T-helper 2 cell treated with Interferon-gamma antibody and Interleukin-4, amounts not matched to agents 100 ng/mL and 5 ng/mL, for 36 hours (primary cell): ENCODE data around the gene NIPA2. TPM values are rescaled to one million over a fixed set of nuclear protein-coding genes. Genes with fewer than 3 reads are reported as not detected.

Experiments
- intact Hi-C: fragments of 100-400 bp; cut with micrococcal nuclease; formaldehyde crosslinking; loops from one replicate; pipeline ENCODE4 v1.15.1; 2023
- total RNA-seq: library from RNA; stranded (reverse); gene quantifications from 2 replicates; pipeline ENCODE4 v1.2.3, GENCODE V29; 2022

The NIPA2 gene
- total RNA-seq, 1 donor from 2014 or later, result 48.0 TPM

DNA sequence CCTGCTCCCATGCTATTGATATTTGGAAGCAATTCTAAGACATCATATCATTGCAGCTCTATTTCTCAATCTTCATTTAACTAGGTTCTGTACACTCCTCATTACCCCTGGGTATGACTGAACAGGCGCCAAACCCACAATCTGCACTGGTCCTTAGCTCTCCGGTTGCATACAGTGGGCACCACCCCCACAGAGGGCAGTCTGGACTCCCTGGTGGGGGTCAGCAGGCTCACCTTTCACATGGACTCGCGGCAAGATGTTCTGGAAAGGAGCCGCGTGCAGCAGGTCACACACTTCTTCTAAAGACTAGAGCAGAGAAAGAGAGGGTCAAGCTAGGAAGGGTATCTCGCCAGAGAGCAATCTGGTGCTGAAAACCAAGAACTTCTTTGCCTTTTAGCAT is 36.5 kb downstream of the NIPA2 start:
- intact Hi-C loops, result no loop called here

DNA sequence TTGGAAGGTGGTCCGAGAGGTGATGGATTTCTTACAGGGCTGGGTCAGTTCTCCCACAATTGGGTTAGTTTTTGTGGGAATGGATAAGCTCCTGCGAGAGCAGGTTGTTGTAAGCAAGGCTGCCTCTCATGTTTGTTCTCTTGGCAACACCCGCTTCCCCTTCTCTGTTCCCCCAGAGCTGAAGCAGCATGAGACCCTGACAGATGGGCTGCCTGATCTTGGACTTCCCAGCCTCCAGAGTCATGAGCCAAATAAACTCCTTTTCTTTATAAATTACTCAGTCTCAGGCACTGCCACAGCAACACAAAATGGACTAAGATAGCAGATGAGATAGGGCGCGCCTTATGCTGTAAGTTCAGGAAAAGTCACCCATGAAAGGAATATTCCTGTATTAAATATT is 38.7 kb downstream of the NIPA2 start:
- intact Hi-C loops, result no loop called here

DNA sequence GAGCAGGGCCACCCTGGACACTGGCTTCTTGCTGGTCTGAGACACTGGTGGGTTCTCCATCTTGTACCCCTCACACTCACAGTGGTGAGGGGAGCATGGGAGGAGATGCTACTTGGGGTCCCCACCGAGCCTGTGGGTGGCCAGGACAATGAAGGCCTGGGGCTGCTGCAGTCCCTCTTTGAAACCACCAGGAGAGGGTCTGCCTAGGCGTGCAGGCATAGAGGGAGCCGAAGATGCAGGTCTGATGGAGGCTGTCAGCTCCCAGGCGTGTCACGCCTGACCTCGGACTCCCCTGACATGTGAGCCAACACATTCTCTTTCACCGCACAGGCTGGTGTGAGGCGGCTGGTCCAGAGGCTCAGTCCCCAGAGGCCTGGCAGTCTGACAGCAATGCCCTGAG is 39.1 kb downstream of the NIPA2 start:
- intact Hi-C loops, result no loop called here

DNA sequence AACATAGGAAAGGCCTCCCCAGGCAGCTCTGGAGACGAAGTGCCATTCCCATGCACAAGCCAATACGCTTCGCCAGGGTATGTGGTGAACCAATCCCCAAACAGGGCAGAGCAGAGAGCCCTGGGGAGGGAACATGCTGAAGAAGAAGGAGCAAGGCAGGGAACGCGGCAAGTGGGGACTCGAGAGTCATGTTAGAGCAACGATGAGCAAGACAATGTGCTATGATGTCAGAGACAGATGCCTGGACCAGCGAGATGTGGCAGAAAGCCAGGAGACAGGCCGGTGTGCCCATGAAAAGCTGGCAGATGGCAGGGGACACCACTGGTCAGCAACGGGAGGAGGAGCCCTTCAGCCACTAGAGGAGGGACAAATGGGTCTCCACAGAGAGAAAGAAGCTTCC is 39.6 kb downstream of the NIPA2 start:
- intact Hi-C loops, result no loop called here

DNA sequence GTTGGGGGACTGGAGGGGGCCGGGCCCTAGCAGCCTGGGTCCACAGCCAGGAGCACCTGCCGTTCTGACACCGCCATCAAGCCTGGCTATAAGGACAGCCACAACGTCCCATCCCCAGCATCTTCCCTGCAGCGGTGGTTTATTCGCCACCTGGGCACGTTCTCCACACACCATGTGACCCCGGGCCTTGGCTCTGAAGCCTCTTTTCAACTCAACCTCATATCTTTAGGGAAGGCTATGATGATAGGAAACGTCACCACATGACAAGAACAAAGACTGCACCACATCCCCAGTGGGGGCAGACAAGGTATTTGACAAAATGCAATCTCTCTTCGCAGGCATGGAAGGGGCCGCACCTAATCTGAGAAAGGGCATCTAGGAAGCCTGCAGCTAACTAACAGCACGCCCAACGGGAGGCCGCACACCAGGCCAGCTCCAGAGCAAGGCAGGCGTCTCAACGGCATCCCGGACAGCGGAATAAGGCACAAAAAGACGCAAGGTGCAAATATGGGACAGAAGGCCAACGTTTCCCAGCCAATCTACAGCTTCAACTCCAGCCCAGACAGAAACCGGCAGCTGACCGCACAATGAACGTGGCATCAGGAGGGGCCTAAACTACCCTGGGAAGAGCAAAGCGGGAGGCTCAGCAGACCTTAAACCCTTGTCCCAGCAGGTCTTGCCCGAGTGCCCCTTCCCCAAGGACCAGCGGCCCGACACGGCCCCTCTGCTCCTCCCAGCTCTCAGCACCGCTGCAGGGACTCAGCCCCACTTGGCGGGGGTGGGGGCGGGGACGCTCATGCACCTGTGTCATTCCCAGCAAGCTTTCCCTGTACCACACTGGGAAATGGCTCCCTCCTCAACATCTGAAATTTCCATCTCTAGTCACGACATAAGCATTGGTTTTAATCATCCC is 41.9 kb downstream of the NIPA2 start:
- intact Hi-C loops, result no loop called here

DNA sequence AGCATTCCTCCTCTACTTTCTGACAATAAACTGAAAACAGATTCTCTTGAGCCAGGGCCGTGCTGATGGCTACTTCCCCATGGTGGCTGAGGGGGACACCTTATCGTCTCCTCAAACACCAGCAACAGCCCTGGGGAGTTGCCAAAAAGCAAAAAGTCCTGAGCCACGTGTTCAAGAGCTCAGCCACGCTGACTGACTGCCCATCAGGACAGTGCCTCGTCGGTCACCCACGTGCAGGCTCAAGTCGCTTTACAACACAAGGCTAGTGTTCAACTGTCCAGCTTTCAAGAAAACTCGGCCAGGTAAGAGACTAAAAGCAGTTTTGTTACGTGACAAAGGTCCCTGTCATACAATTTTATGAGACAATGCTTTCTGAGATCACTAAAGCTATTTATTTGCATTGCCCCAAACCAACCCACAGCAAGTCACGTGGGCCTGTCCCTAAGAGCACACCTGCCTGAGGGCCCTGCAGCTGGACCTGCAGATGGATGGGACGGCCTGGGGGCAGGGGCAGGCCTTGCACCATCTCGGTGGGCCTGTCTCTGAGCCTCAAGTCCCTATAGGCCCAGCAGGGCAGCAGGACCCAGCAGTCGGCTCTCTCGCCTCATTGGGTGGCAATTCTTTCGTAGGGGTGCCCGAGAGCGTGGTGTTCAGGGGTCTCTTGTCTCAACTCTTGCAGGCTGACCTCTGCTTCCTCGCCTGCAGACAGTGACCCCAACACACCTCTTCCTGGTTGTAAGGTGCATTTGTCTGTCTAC is 42.7 kb downstream of the NIPA2 start:
- intact Hi-C loops, result no loop called here

DNA sequence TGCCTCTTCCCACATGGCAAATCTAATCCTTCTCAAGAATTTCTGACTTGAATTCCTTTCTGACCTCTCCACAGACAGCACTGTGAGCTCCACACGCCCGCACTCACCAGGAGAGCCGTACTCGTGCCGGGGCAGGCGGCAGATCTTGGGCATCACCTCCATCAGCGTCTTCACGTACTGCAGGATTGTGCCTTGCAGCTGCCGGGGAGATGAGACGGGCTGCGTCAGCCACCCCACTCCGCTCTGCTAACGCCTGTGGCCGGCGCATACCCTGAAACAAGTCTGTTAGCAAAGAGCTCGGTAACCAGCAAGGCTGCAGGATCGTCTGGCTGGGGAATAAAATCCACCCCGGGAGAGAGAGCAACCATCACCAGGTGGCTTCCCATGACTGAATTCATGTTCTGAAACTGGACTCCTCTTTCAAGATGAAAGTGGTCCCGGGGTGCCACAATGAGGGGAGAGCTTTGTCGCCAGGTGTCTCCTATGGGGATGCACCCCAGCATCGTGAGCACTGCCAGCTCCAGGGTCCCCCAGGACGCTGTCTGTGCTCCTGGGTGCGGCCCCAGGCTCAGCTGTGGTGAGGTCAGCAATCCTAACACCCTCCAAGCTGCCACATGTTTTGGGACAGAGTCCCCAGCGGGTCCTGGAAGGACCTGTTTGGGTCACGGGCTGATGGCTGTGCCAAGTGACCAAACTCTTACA is 43.4 kb downstream of the NIPA2 start:
- intact Hi-C loops, result no loop called here

DNA sequence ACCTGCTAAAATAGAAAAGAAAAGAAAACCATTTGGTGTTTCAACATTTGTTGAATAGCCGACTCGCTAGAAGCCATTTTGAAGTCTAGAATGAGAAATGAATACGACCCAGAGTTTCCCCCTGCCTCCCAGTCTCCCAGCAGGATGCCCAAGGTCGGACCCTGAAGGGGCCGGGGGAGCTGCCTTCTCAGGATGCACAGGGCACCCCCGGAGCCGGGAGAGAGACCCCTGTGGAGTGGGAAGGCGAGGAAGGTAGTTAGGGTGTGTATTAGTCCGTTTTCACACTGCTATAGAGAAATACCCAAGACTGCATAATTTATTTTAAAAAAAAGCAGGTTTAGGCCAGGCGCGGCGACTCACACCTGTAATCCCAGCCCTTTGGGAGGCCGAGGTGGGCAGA is 44.7 kb downstream of the NIPA2 start:
- intact Hi-C loops, result no loop called here

DNA sequence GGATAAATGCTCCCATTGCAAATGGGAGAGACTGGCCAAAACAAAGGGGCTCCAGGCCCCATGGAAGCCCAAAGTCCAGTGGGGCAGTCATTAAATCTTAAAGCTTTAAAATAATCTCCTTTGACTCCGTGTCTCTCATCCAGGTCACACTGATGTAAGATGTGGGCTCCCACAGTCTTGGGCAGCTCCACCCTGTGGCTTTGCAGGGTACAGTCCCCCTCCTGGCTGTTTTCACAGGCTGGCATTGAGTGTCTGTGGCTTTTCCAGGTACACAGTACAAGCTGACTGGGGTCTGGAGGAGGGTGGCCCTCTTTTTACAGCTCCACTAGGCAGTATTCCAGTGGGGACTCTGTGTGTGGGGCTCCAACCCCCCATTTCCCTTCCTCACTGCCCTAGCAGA is 45.9 kb downstream of the NIPA2 start:
- intact Hi-C loops, result no loop called here

DNA sequence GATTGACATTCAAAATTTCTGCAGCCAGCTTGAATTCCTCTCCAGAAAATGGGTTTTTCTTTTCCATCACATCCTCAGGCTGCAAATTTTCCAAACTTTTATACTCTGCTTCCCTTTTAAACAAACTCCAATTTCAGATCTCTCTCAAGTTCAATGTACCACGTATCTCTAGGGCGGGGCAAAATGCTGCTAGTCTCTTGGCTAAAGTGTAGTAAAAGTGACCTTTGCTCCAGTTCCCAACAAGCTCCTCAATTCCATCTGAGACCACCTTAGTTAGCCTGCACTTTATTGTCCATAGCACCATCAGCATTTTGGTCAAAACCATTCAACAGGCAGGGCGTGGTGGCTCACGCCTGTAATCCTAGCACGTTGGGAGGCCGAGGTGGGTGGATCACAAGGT is 46.7 kb downstream of the NIPA2 start:
- intact Hi-C loops, result no loop called here

DNA sequence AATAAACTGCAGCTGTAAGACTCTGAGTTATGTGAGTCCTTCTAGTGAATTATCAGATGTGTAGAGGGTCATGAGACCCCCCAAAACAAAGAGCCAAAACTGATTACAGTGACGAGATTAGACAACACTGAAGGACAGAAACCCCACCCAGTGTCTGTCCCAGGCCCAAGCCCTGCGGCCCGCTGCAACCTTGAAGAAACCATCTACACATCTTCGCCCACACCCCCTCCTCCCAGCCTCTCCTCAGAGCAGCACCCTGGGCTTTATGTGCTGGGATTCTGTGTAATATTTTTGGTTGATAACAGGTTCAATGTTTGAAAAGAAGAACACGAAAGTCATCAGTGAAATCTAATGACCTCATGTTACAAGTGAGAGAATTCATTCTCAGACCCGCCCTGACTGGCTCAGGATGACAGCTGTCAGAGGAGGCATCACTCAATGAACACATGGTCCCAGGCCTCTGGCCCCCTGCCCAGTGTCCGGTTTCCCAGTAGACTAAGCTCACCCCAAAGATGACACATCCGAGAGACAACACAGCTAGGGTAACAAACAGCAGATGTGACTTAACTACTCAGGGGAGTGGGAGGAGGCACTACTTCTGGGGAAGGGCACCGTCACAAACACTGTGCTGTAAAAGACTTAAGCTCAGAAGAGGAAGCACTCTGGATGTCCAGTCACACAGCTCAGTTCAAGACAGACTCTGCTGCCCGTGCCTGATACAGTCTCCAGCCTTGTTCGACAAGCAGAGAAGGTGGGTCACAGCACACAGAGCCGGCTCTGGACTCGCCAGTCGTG is 48.9 kb downstream of the NIPA2 start:
- intact Hi-C loops, result no loop called here

DNA sequence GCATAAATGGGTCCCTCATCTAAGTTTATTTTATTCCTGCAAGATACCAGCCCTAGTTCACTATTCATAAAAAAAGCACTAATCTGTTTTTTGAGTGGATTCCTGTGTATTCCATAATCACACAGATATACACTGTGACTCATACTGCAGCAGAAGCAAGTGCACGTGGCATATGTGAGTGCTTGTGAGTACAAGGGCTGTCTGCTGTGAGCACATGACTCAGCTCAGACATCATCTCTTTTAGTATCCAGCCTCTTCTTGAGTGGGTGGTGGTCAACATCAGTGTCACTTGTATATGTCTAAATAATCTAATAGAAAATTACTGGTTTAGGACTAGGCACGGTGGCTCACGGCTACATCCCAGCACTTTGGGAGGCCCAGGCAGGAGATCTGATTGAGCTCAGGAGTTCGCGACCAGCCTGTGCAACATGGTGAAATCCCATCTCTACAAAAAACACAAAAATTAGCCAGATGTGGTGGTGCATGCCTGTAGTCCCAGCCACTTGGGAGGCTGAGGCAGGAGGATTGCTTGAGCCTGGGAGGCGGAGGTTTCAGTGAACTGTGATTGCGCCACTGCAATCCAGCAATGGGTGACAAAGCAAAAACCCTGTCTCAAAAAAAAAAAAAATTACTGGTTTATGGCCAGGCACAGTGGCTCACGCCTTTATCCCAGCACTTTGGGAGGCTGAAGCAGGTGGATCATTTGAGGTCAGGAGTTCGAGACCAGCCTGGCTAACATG is 49.8 kb downstream of the NIPA2 start:
- intact Hi-C loops, result no loop called here

DNA sequence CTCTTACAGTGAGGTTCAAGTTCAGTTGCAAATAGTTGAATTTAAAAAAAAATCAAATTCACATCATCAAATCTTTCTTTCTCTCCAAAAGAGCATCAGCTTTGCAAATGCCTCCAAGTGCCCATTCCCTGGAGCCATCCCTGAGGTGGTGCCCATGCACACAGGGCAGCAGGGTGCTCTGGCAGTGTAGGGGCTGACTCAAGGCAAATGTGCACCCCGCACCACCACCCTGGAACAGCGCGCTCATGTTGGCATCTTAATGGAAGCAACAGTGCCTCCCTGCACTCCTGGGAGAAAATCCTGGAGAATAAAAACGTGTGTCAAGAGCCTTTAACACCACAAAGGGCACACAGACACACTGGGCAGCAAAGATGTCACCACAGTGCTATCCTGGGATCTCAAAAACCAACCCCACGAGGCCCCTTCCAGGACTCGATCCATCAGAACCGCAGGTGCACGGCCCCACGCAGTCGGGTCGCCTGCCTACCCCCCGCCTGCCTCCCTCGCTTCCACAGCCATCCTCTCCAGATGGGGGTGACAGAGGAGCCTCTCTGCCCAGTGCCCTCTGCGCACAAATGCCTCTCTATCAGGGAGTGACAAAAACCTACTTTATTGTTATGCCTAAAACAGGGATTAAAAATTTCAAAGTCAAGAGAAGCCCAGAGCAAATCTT is 50.8 kb downstream of the NIPA2 start:
- intact Hi-C loops, result no loop called here

DNA sequence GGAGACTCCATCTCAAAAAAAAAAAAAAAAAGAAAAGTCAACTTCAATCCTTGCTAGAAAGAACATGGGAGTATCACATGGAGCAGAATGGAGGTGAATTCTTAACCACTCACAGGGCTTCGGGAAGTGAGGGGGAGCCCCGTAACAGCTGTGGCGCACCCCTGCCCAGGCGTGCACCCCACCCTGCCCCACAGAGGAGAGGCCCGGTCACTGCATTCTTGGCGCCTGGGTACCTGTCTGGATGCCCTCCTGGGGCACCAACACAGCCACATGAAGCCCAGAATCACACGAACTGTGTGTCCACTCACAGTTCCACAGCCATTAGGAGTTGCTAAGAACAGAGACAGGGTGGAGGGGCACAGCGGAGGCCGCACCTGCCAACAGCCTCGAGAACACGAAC is 51.8 kb downstream of the NIPA2 start:
- intact Hi-C loops, result no loop called here

DNA sequence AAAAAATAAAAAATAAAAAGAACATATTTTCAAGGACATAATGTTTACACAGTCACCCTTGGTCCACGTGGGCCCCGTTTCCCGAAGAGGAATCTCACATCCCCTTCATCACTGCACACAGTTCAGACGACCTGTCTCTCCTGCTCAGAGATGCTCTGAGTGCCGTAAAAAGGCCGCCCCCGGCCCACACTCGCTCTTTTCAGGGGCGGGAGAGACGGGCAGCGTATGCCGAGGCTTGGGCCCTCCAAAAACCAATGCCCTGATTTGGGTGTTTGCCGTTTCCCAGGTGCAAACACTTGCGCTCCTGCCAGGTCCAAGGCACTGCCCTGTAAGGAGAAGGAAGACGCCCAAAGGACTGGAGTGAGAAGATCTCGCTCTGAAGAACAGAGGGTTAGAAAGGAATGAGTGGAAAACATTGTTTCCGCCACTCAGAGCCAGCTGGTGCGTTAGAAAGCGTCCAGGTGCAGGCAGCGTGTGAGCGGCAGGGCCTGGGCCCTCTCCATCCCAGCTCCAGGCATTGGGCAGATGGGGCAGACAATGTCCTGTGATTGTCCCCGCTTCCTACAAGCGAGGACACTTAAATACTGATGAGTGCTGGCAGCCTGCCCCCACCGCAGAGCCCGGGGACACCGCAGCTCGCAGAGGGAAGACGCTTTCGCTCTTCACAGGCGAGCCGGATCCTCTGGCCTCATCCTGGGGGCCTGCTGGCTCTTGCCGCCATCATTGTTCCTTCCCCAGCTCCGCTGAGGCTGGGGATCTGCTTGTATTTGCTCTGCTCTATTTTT is 53.2 kb downstream of the NIPA2 start:
- intact Hi-C loops, result no loop called here

DNA sequence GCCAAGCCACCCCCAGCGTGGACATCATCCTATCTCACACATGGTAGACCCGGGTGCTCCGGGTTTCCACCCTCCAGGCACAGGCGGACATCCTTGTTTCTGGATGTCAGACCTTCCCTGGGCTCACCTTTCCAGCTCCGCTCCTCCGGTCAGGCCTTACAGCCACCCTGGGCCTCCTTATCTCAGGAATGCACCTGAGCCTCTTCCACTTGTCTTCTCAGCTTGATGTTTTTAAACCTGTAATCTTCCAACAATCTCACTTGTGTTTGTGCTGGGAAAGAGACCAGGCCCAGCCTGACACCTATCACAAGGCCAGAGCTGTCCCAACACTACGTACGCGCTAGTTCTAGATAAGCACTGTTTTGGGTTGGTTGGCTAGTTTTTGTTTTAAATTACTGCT is 53.9 kb downstream of the NIPA2 start:
- intact Hi-C loops, result no loop called here

DNA sequence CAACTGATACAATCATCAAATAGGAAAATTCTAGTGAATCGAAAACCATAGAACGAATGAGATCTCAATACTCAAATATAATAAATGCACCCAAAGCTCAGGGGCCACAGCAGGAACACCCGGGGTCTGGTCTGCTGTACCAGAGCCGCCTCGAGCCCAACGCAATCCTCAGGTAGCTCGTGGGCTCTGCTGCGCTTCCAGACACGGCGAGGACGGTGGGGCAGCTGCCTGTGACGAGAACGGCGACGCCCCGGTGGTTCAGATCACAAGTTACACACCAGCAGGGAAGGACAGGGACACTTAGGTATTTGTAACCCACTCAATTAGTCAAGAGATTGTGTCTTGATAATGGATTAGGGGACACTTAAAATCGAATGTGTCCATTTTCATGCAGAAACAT is 54.6 kb downstream of the NIPA2 start:
- intact Hi-C loops, result no loop called here

DNA sequence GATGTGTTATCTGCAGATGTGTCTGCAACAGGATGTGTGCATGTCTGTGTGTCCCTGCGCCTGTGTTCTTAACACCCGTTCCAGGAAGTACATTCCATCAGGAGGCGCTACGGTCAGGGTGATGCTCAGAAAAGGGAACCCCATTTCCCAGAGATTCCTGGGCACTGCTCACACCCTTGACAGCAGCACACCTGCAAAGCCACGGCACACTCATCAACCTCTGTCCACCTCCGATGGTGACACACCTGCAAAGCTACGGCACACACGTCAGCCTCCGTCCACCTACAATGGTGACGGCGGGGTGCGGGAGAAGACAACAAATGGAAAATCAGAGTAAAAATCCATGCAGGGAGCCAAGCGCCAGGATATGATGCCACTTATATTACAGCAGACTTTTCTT is 55.4 kb downstream of the NIPA2 start:
- intact Hi-C loops, result no loop called here

DNA sequence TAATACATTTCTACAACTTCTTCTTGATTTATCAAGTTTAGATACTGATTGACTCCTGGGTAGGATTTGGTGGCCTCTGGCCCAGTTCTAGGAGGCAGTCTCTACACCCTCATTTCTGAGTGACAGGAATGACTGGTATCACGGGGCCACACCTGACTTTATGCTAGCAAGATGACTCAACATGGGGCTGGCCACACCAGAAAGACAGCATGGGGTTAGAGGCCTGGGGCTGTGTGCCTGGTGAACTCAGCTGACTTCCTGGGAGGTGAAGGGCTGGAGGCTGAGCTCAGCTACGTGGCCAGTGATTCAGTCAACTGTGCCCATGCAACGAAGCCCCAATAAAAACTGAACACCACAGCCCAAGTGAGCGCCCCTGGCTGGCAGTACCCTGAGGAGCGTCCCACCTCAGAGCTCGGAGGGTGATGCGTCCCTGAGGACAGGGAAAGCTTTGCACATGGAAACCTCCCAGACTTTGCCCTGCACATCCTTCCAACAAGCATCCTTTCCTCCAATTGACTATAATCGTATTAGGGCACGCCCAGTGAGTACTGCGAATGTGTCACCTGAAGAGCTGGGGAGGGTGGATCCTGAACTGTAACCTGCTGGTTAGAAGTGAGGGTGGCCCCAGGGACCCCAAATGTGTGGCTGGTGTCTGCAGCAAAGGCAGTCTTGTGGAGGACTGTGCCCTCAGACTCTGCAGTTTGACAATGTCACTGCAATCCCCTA is 57.2 kb downstream of the NIPA2 start:
- intact Hi-C loops, result no loop called here
